Stimulated activated CD4-positive, alpha-beta T cell treated with anti-CD3 and anti-CD28 coated beads, Interleukin-2, amount 100 ng/mL, for 24 hours (primary cell): Measurements from ENCODE around the gene SMIM23.

Source experiments
- DNase-seq, 2 donors: peaks; one replicate each; pipeline ENCODE4 v3.0.0-alpha.2; 2020

Gene SMIM23

GRCh38 chr5:171820561-171820960 lies 34.9 kb downstream of the SMIM23 start:
- no peak for DNase-seq

GRCh38 chr5:171821286-171821685 lies 35.7 kb downstream of the SMIM23 start:
- DNase-seq, result no peak

GRCh38 chr5:171823269-171823668 lies 37.7 kb downstream of the SMIM23 start:
- no peak for DNase-seq

- no peak for DNase-seq
Measured at GRCh38 chr5:171825051-171825450, 39.4 kb downstream of the SMIM23 start.

- DNase-seq, result no peak
Measured at GRCh38 chr5:171826132-171826531, 40.5 kb downstream of the SMIM23 start.

- DNase-seq, result no peak
Measured at GRCh38 chr5:171827162-171827561, 41.5 kb downstream of the SMIM23 start.

GRCh38 chr5:171830686-171831085 lies 45.1 kb downstream of the SMIM23 start:
- DNase-seq, result no peak

- no peak for DNase-seq
Measured at GRCh38 chr5:171832775-171833174, 47.2 kb downstream of the SMIM23 start.

GRCh38 chr5:171834461-171834860 lies 48.8 kb downstream of the SMIM23 start:
- DNase-seq, result no peak

- DNase-seq, result no peak
Measured at GRCh38 chr5:171835066-171835465, 49.4 kb downstream of the SMIM23 start.

GRCh38 chr5:171837522-171837921 lies 51.9 kb downstream of the SMIM23 start:
- DNase-seq, result no peak

GRCh38 chr5:171838066-171838465 lies 52.4 kb downstream of the SMIM23 start:
- no peak for DNase-seq

- no peak for DNase-seq
Measured at GRCh38 chr5:171839112-171839511, 53.5 kb downstream of the SMIM23 start.

- DNase-seq, result no peak
Measured at GRCh38 chr5:171840066-171840465, 54.4 kb downstream of the SMIM23 start.
